A549 (cell line): ENCODE results near the gene CACNA1C. TPM values are rescaled to one million over a fixed set of nuclear protein-coding genes. Genes with fewer than 3 reads are reported as not detected.

ENCODE experiments used
- ATAC-seq, 2 experiments: fragments of 200-7000 bp in 1 of 2; fragments of >200 bp in 1 of 2; cut with Nextera tagmentation in 1 of 2; cut with Tn5 transposase in 1 of 2; 3 replicates each; pipeline versions ENCODE4 v1.8.0 to v1.9.1; 2018 to 2020; ENCODE audit warnings: mild to moderate bottlenecking in 1 of 2, moderate library complexity in 1 of 2
- CTCF ChIA-PET: fragments of 300-600 bp; sonication (Branson Sonifier 250); formaldehyde crosslinking; extraction: SDS; loops from one replicate; lab custom pipeline; 2021; ENCODE audit warnings: antibody characterized with exemption, inconsistent platforms; lab: Yijun Ruan, JAX
- POLR2A ChIA-PET: fragments of 350-600 bp; formaldehyde crosslinking; extraction: SDS; loops from one replicate; lab custom pipeline; 2021; ENCODE audit warnings: antibody characterized with exemption, inconsistent platforms; lab: Yijun Ruan, JAX
- DNase-seq, 2 experiments: peaks; one replicate each; pipeline versions ENCODE4 v3.0.0 to v3.0.0-alpha.2; 2011 to 2016; ENCODE audit warnings: low read depth in 1 of 2, low spot score in 1 of 2
- FAIRE-seq: peaks from 2 replicates; lab custom pipeline; 2011; peaks lifted over from hg19 to GRCh38; lab: Jason Lieb, UNC
- H3K27ac ChIP-seq, 2 experiments: fragments of >200 bp; sonication (Bioruptor Twin); formaldehyde crosslinking; 3 replicates each; pipeline ENCODE4 v1.5.1; 2016 to 2017
- H3K4me1 ChIP-seq: fragments of >200 bp; sonication (Bioruptor Twin); formaldehyde crosslinking; 3 replicates; pipeline ENCODE4 v1.6.1; 2016
- H3K4me2 ChIP-seq: fragments of >200 bp; sonication (Bioruptor Twin); formaldehyde crosslinking; 3 replicates; pipeline ENCODE4 v1.6.1; 2016
- H3K4me3 ChIP-seq: fragments of >200 bp; sonication (Bioruptor Twin); formaldehyde crosslinking; 3 replicates; pipeline ENCODE4 v1.5.1; 2016
- H3K9me3 ChIP-seq: fragments of >200 bp; sonication (Bioruptor Twin); formaldehyde crosslinking; 3 replicates; pipeline ENCODE4 v1.6.1; 2016
- BCL3 ChIP-seq: fragments of >200 bp; sonication (Bioruptor Twin); formaldehyde crosslinking; IDR thresholded peaks from 3 replicates; pipeline ENCODE4 v1.6.1; 2016
- BHLHE40 ChIP-seq: IDR thresholded peaks from 2 replicates; pipeline ENCODE4 v1.6.1; 2012; ENCODE audit warnings: low read depth, low read length, inconsistent platforms
- CHD2 ChIP-seq: fragments of 150-350 bp; IDR thresholded peaks from 2 replicates; pipeline ENCODE4 v1.6.1; 2014; ENCODE audit warnings: low read length; ENCODE audit not compliant: partially characterized antibody
- CHD4 ChIP-seq: fragments of 200-600 bp; sonication (generic); IDR thresholded peaks from 2 replicates; pipeline ENCODE4 v1.6.1; 2016; ENCODE audit warnings: antibody characterized with exemption, mild to moderate bottlenecking, borderline replicate concordance
- E2F6 ChIP-seq: IDR thresholded peaks from 2 replicates; pipeline ENCODE4 v1.6.1; 2012; ENCODE audit warnings: low read depth, borderline replicate concordance
- EHF ChIP-seq: fragments of 250-450 bp; sonication (Bioruptor Pico); IDR thresholded peaks from 2 replicates; pipeline ENCODE4 v1.5.0; 2020; ENCODE audit warnings: mild to moderate bottlenecking
- FOSL2 ChIP-seq, 2 experiments: fragments of 450-650 bp in 1 of 2; fragments of >200 bp in 1 of 2; sonication (Bioruptor Twin) in 1 of 2; formaldehyde crosslinking; IDR thresholded peaks; 2 replicates each; pipeline versions ENCODE4 v1.5.0 to v1.6.1; 2016 to 2020; ENCODE audit warnings: mild to moderate bottlenecking in 1 of 2, moderate library complexity in 1 of 2
- FOXS1 ChIP-seq: fragments of 250-450 bp; sonication (Bioruptor Pico); IDR thresholded peaks from 2 replicates; pipeline ENCODE4 v1.5.0; 2020; ENCODE audit warnings: mild to moderate bottlenecking, moderate library complexity
- HEYL ChIP-seq: fragments of 250-450 bp; sonication (Bioruptor Pico); IDR thresholded peaks from 2 replicates; pipeline ENCODE4 v1.8.0; 2021; ENCODE audit warnings: mild to moderate bottlenecking, moderate library complexity
- HMGXB4 ChIP-seq: fragments of 250-450 bp; sonication (Bioruptor Pico); IDR thresholded peaks from 2 replicates; pipeline ENCODE4 v1.5.0; 2021; ENCODE audit warnings: mild to moderate bottlenecking, moderate library complexity, borderline replicate concordance
- HOXA7 ChIP-seq: fragments of 250-450 bp; sonication (Bioruptor Pico); IDR thresholded peaks from 2 replicates; pipeline ENCODE4 v1.5.0; 2020; ENCODE audit warnings: mild to moderate bottlenecking, moderate library complexity
- HOXB13 ChIP-seq: fragments of 250-450 bp; sonication (Bioruptor Pico); IDR thresholded peaks from 2 replicates; pipeline ENCODE4 v1.5.0; 2020; ENCODE audit warnings: low read depth, mild to moderate bottlenecking, moderate library complexity
- JUNB ChIP-seq: fragments of >200 bp; sonication (Bioruptor Twin); formaldehyde crosslinking; IDR thresholded peaks from 2 replicates; pipeline ENCODE4 v1.6.1; 2016
- MAFK ChIP-seq: fragments of 450-650 bp; IDR thresholded peaks from 2 replicates; pipeline ENCODE4 v1.6.1; 2014; ENCODE audit not compliant: partially characterized antibody
- MAZ ChIP-seq: fragments of 150-350 bp; IDR thresholded peaks from 2 replicates; pipeline ENCODE4 v1.6.1; 2014; ENCODE audit warnings: antibody characterized with exemption, low read depth, low read length, borderline replicate concordance
- MYC ChIP-seq: IDR thresholded peaks from 2 replicates; pipeline ENCODE4 v1.6.1; 2012; ENCODE audit warnings: mild to moderate bottlenecking, inconsistent platforms, low read length, improper control_type of control experiment, borderline replicate concordance
- NPAS2 ChIP-seq: fragments of 250-450 bp; sonication (Bioruptor Pico); IDR thresholded peaks from 2 replicates; pipeline ENCODE4 v1.8.0; 2022; ENCODE audit warnings: mild to moderate bottlenecking, moderate library complexity, borderline replicate concordance
- PBX3 ChIP-seq: IDR thresholded peaks from 2 replicates; pipeline ENCODE4 v1.6.1; 2012
- PHF8 ChIP-seq: fragments of 200-600 bp; sonication (generic); IDR thresholded peaks from 2 replicates; pipeline ENCODE4 v1.6.1; 2016; ENCODE audit warnings: low read depth, mild to moderate bottlenecking, antibody characterized with exemption, moderate library complexity, borderline replicate concordance
- POLR2AphosphoS2 ChIP-seq: conservative IDR thresholded peaks from 2 replicates; pipeline ENCODE4 v1.6.1; 2012; ENCODE audit warnings: low read length, improper control_type of control experiment, inconsistent platforms
- RARB ChIP-seq: fragments of 250-450 bp; sonication (Bioruptor Pico); IDR thresholded peaks from 2 replicates; pipeline ENCODE4 v1.8.0; 2021; ENCODE audit warnings: mild to moderate bottlenecking, moderate library complexity
- SMC3 ChIP-seq: fragments of >200 bp; sonication (Bioruptor Twin); formaldehyde crosslinking; IDR thresholded peaks from 3 replicates; pipeline ENCODE4 v1.6.1; 2018; ENCODE audit warnings: inconsistent platforms
- SREBF2 ChIP-seq: fragments of 450-650 bp; IDR thresholded peaks from 2 replicates; pipeline ENCODE4 v1.6.1; 2014; ENCODE audit warnings: mild to moderate bottlenecking, moderate library complexity
- ZNF302 ChIP-seq: fragments of 250-450 bp; sonication (Bioruptor Pico); IDR thresholded peaks from 2 replicates; pipeline ENCODE4 v1.9.0; 2021; ENCODE audit warnings: inconsistent platforms, mild to moderate bottlenecking, moderate library complexity
- WGBS: methylation state at CpG from one replicate; pipeline ENCODE4 v1.1.6; 2017; ENCODE audit errors: missing lambda C conversion rate; 5-methylcytosine and 5-hydroxymethylcytosine counted together
- polyA plus RNA-seq, 4 experiments: library from polyadenylated mRNA; depleted of rRNA in 3 of 4; stranded (reverse); fragments of >200 nt; fragmentation: RNase III in 1 of 4; extraction: RNeasy Plus Mini Kit Qiagen cat#74134 plus additional on column Dnase treatment in 1 of 4; gene quantifications; 2 replicates in 3 of 4; 3 replicates in 1 of 4; pipeline ENCODE4 v1.2.3, GENCODE V29; 2011 to 2017

Gene CACNA1C
- polyA plus RNA-seq, 2 of the 4 experiments (the other 2 are of a cell fraction) = not detected

GRCh38 chr12:2479851-2480535 lies 427.2 kb downstream of the CACNA1C start:
- Histone ChIP-seq H3K4me3 (no peak overlapping the region), H3K4me1 (no peaks in the 10 kb centered on the region), H3K9me3 (no peaks in the 10 kb centered on the region), H3K4me2 (no peak overlapping the region), H3K27ac (no peak overlapping the region)
- DNase-seq (no peak), FAIRE-seq (no peak), ATAC-seq (no peak)
- ChIA-PET POLR2A (no interaction called here), CTCF (no interaction called here)
- 9% methylated on average over 13 of the region's 13 CpGs for WGBS
- no peak for TF ChIP-seq BHLHE40
- TF ChIP-seq HEYL = no peak
- TF ChIP-seq RARB (CRISPR knock-in tag) = no peak
- TF ChIP-seq, all 56 proteins: peak for 0

GRCh38 chr12:2481346-2481745 lies 428.6 kb downstream of the CACNA1C start:
- WGBS = 21% methylated on average over 8 of the region's 8 CpGs
- no peaks in the 10 kb centered on the region for H3K4me1 ChIP-seq
- no peak for FAIRE-seq

GRCh38 chr12:2481951-2482350 lies 429.2 kb downstream of the CACNA1C start:
- Histone ChIP-seq H3K9me3 (no peaks in the 10 kb centered on the region), H3K4me3 (no peak overlapping the region), H3K4me2 (no peak overlapping the region), H3K27ac (no peak overlapping the region), H3K4me1 (no peaks in the 10 kb centered on the region)
- CTCF ChIA-PET = no interaction called here
- DNase-seq (no peak), ATAC-seq (no peak), FAIRE-seq (no peak)
- POLR2A ChIA-PET = no interaction called here
- WGBS = 13% methylated on average over 6 of the region's 10 CpGs
- no peak for TF ChIP-seq FOXS1 (CRISPR knock-in tag)
- TF ChIP-seq SREBF2 = no peak
- TF ChIP-seq MYC = no peak
- no peak for TF ChIP-seq HMGXB4
- TF ChIP-seq BCL3 = no peak
- TF ChIP-seq HOXB13 = no peak
- TF ChIP-seq SMC3 = no peak
- TF ChIP-seq ZNF302 (CRISPR knock-in tag) = no peak
- TF ChIP-seq MAZ = no peak
- TF ChIP-seq FOSL2 (IDR thresholded peaks at IDR 0.05) = no peak
- TF ChIP-seq FOSL2 (CRISPR knock-in tag; IDR thresholded peaks at IDR 0.05) = no peak
- TF ChIP-seq CHD2 = no peak
- no peak for TF ChIP-seq JUNB
- no peak for TF ChIP-seq EHF

More at GRCh38 chr12:2481346-2481745, 428.6 kb downstream of the CACNA1C start:
- ATAC-seq (no peak), DNase-seq (no peak)
- ChIA-PET CTCF (no interaction called here), POLR2A (no interaction called here)
- Histone ChIP-seq H3K4me2 (no peak overlapping the region), H3K9me3 (no peaks in the 10 kb centered on the region), H3K27ac (no peak overlapping the region), H3K4me3 (no peak overlapping the region)
- no peak for TF ChIP-seq POLR2AphosphoS2
- no peak for TF ChIP-seq HOXA7 (CRISPR knock-in tag)
- no peak for TF ChIP-seq E2F6
- TF ChIP-seq PBX3 = no peak
- no peak for TF ChIP-seq PHF8
- no peak for TF ChIP-seq NPAS2 (CRISPR knock-in tag)
- no peak for TF ChIP-seq MAFK
- TF ChIP-seq FOXS1 (CRISPR knock-in tag) = no peak
- TF ChIP-seq BCL3 = no peak
- TF ChIP-seq CHD4 = no peak
- TF ChIP-seq JUNB = no peak
- no peak for TF ChIP-seq CHD2
